B cell (primary cell): ENCODE measurements around the gene RPS6KA1. TPM values are rescaled to one million over a fixed set of nuclear protein-coding genes. Genes with fewer than 3 reads are reported as not detected.

Experiments
- ATAC-seq: fragments of 200-7000 bp; cut with Tn5 transposase; one replicate; pipeline ENCODE4 v1.10.0; 2021; ENCODE audit warnings: low read depth, mild to moderate bottlenecking, moderate number of reproducible peaks, moderate library complexity
- CTCF ChIA-PET: fragments of 350-600 bp; sonication (Branson Sonifier 250); formaldehyde crosslinking; loops from one replicate; lab custom pipeline; 2021; ENCODE audit warnings: antibody characterized with exemption, inconsistent platforms; lab: Charles Lee
- POLR2A ChIA-PET: fragments of 350-600 bp; sonication (Branson Sonifier 250); formaldehyde crosslinking; loops from one replicate; lab custom pipeline; 2021; ENCODE audit warnings: antibody characterized with exemption; lab: Charles Lee
- DNase-seq: peaks from one replicate; pipeline ENCODE4 v3.0.0; 2013
- H2AFZ ChIP-seq: 2 replicates; pipeline ENCODE4 v1.6.1; 2012; ENCODE audit warnings: mild to moderate bottlenecking, low read depth, low read length; ENCODE audit not compliant: insufficient read depth, poor library complexity, severe bottlenecking
- H3K27ac ChIP-seq, 2 donors: 1 replicate in 1 of 2; 2 replicates in 1 of 2; pipeline ENCODE4 v1.5.1; 2012 to 2013; ENCODE audit warnings: low read length in 2 of 2, mild to moderate bottlenecking in 2 of 2, moderate library complexity in 1 of 2
- H3K27me3 ChIP-seq, 4 experiments: fragments of 200-600 bp in 1 of 4; sonication (generic) in 1 of 4; replicated peaks in 1 of 4; 1 replicate in 2 of 4; 2 replicates in 2 of 4; pipeline versions ENCODE4 v1.6.1 to v1.7.0; 2013 to 2016; ENCODE audit warnings: low read length in 3 of 4, mild to moderate bottlenecking in 2 of 4, mixed read lengths in 1 of 4, moderate library complexity in 1 of 4; ENCODE audit not compliant: insufficient read depth in 4 of 4, control insufficient read depth in 3 of 4; ENCODE audit errors: control extremely low read depth in 1 of 4
- H3K36me3 ChIP-seq, 2 experiments: replicated peaks in 1 of 2; 1 replicate in 1 of 2; 2 replicates in 1 of 2; pipeline versions ENCODE4 v1.6.1 to v1.7.1; 2013; ENCODE audit warnings: low read length in 1 of 2; ENCODE audit not compliant: insufficient read depth in 2 of 2, control insufficient read depth in 1 of 2; ENCODE audit errors: control extremely low read depth in 1 of 2, extremely low read depth in 1 of 2
- H3K4me1 ChIP-seq, 2 donors: fragments of 200-600 bp in 1 of 2; sonication (generic) in 1 of 2; 1 replicate in 1 of 2; 2 replicates in 1 of 2; pipeline versions ENCODE4 v1.5.1 to v1.6.1; 2013 to 2017; ENCODE audit warnings: low read length in 2 of 2; ENCODE audit not compliant: control insufficient read depth in 2 of 2, insufficient read depth in 2 of 2
- H3K4me2 ChIP-seq: replicated peaks from 2 replicates; pipeline ENCODE3; 2012; ENCODE audit warnings: mild to moderate bottlenecking, low read depth, low read length; ENCODE audit not compliant: poor library complexity, severe bottlenecking
- H3K4me3 ChIP-seq, 5 experiments: fragments of 200-600 bp in 1 of 5; sonication (generic) in 1 of 5; 1 replicate in 3 of 5; 2 replicates in 2 of 5; pipeline versions ENCODE4 v1.5.1 to v1.7.0; 2011 to 2016; ENCODE audit warnings: low read length in 4 of 5, mild to moderate bottlenecking in 4 of 5, low read depth in 2 of 5, control low read depth in 1 of 5, moderate library complexity in 1 of 5; ENCODE audit not compliant: insufficient read depth in 1 of 5; ENCODE audit errors: control extremely low read depth in 1 of 5, extremely low read depth in 1 of 5
- H3K79me2 ChIP-seq: fragments of 200-600 bp; sonication (generic); one replicate; pipeline ENCODE4 v1.6.0; 2016; ENCODE audit warnings: low read length; ENCODE audit not compliant: control insufficient read depth, insufficient read depth
- H3K9ac ChIP-seq: fragments of 200-600 bp; sonication (generic); 2 replicates; pipeline ENCODE4 v1.6.1; 2017; ENCODE audit warnings: mild to moderate bottlenecking, low read length, moderate library complexity
- H3K9me3 ChIP-seq, 3 donors: one replicate each; pipeline versions ENCODE4 v1.6.1 to v1.7.1; 2013; ENCODE audit warnings: low read length in 2 of 3; ENCODE audit not compliant: control insufficient read depth in 2 of 3, insufficient read depth in 1 of 3; ENCODE audit errors: control extremely low read depth in 1 of 3
- H4K20me1 ChIP-seq: 2 replicates; pipeline ENCODE4 v1.6.0; 2012; ENCODE audit warnings: mild to moderate bottlenecking, low read length; ENCODE audit not compliant: insufficient read depth, control insufficient read depth, poor library complexity, severe bottlenecking
- H3K27ac Mint-ChIP-seq: one replicate; pipeline ENCODE4 v1.8.0; 2021; ENCODE audit warnings: mixed read lengths
- H3K27me3 Mint-ChIP-seq: one replicate; pipeline ENCODE4 v1.8.0; 2021; ENCODE audit warnings: mixed read lengths
- H3K4me1 Mint-ChIP-seq: one replicate; pipeline ENCODE4 v1.8.0; 2021; ENCODE audit warnings: mixed read lengths
- H3K4me3 Mint-ChIP-seq: one replicate; pipeline ENCODE4 v1.8.0; 2021; ENCODE audit warnings: mixed read lengths
- H3K9me3 Mint-ChIP-seq: one replicate; pipeline ENCODE4 v1.8.0; 2022; ENCODE audit warnings: mixed read lengths; ENCODE audit not compliant: insufficient read depth
- EZH2 ChIP-seq: IDR thresholded peaks from 2 replicates; pipeline ENCODE4 v1.6.1; 2012; ENCODE audit warnings: borderline replicate concordance, low read depth, mild to moderate bottlenecking, moderate library complexity, low read length; ENCODE audit not compliant: insufficient read depth, poor library complexity, severe bottlenecking
- WGBS: methylation state at CpG from one replicate; pipeline ENCODE4 v1.1.5; 2013; ENCODE audit warnings: missing lambda C conversion rate; ENCODE audit not compliant: insufficient coverage; 5-methylcytosine and 5-hydroxymethylcytosine counted together
- intact Hi-C: fragments of 100-400 bp; cut with micrococcal nuclease; formaldehyde crosslinking; loops from one replicate; pipeline ENCODE4 v1.10.0; 2022
- polyA plus RNA-seq: library from polyadenylated mRNA; depleted of rRNA; stranded (reverse); fragments of >200 nt; gene quantifications from 2 replicates; pipeline ENCODE4 v1.2.3, GENCODE V29; 2012
- total RNA-seq, 2 donors: library from RNA; stranded (reverse); fragments of 120-200 nt in 1 of 2; gene quantifications; 1 replicate in 1 of 2; 2 replicates in 1 of 2; pipeline versions ENCODE4 v1.2.3 to v1.2.4, GENCODE V29; 2013 to 2022
- TF ChIP-seq, protein P1 (sequence below): fragments of 200-600 bp; IDR thresholded peaks from one replicate; pipeline ENCODE4 v1.8.0; 2022; ENCODE audit warnings: antibody characterized with exemption, mild to moderate bottlenecking

The RPS6KA1 gene
- total and polyA plus RNA-seq, 2 donors (not counting 1 experiment from before 2014, with no cell fraction given) = 72.0 to 99.9 TPM

DNA sequence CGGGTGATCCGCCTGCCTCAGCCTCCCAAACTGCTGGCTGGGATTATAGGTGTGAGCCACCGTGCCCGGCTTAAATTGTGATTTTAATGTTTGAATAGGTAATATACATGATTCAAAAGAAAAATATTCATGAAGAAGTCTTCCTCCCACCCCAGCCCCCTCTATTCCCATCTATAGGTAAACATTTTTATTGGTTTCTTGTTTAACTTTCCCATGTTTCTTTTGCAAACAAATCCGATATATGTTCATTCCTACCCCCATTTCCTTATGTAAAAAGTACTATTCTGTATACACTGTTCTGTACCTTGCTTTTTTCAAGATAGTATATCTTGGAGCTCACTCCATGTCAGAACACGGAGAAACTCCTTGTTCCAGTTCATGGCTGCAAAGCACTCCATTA lies 23.2 kb downstream of the RPS6KA1 start:
- WGBS = 100% methylated on average over 1 of the region's 6 CpGs
- no peaks in the 10 kb centered on the region for H3K27me3 ChIP-seq
- TF ChIP-seq, protein P1, sequence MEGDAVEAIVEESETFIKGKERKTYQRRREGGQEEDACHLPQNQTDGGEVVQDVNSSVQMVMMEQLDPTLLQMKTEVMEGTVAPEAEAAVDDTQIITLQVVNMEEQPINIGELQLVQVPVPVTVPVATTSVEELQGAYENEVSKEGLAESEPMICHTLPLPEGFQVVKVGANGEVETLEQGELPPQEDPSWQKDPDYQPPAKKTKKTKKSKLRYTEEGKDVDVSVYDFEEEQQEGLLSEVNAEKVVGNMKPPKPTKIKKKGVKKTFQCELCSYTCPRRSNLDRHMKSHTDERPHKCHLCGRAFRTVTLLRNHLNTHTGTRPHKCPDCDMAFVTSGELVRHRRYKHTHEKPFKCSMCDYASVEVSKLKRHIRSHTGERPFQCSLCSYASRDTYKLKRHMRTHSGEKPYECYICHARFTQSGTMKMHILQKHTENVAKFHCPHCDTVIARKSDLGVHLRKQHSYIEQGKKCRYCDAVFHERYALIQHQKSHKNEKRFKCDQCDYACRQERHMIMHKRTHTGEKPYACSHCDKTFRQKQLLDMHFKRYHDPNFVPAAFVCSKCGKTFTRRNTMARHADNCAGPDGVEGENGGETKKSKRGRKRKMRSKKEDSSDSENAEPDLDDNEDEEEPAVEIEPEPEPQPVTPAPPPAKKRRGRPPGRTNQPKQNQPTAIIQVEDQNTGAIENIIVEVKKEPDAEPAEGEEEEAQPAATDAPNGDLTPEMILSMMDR = no peak
- no peak for TF ChIP-seq EZH2
- H3K27ac ChIP-seq = no peak overlapping the region
- no peak overlapping the region for H3K4me2 ChIP-seq
- ATAC-seq (no peak), DNase-seq (no peak)
- peaks cover 4 to 89% of the 10 kb centered on the region in 2 experiments for H3K36me3 ChIP-seq
- no peak overlapping the region for H2AFZ ChIP-seq
- Mint-ChIP-seq H3K4me1 (peaks cover 10% of the 10 kb centered on the region), H3K9me3 (no peaks in the 10 kb centered on the region), H3K4me3 (no peak overlapping the region), H3K27me3 (no peaks in the 10 kb centered on the region), H3K27ac (no peak overlapping the region)
- H3K4me1 ChIP-seq = peaks cover 5 to 6% of the 10 kb centered on the region in 2 donors
- H3K4me3 ChIP-seq = no peak overlapping the region
- no peak overlapping the region for H3K9ac ChIP-seq
- ChIA-PET POLR2A (interaction anchor here (0.7 kb wide), 2 partner anchors 9 to 24 kb away, joined by 5 read pairs; no protein-coding TSS in a partner anchor), CTCF (interaction anchor here (1.0 to 1.6 kb wide), 2 partner anchors 11 to 14 kb away, joined by 5 to 10 read pairs; no protein-coding TSS in a partner anchor)
- H3K9me3 ChIP-seq = no peaks in the 10 kb centered on the region
- H4K20me1 ChIP-seq = peaks cover 73% of the 10 kb centered on the region
- peaks cover 77% of the 10 kb centered on the region for H3K79me2 ChIP-seq
- intact Hi-C loops = no loop called here

DNA sequence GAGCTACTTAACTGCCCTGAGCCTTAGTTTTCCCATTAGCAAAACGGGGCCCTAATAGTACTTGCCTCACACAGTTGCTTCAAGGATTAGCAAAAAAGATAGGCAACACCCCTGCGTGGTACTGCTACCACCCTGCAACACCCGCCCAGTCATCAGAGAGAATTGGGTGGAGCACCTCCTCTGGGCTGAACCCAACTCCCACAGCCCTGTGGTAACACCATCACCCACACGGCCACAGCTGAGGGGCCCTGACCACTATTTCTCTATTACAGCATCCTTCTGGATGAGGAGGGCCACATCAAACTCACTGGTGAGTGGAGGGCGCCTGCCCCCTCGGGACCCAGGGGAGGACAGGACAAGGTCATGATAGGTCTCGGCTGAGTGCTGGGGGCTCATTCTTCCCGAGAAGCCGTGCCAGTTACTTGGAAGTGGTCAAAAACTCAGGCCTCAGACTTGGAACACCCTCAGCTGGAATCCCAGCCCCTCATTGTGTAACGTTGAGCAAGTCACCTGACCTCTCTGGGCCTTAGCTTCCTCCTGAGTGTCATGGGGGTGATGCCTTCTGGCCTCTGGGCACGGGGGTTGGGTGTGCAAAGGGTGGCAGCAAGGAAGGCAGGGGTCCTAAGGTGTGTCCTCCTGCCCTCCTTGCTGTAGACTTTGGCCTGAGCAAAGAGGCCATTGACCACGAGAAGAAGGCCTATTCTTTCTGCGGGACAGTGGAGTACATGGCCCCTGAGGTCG lies 24.6 kb downstream of the RPS6KA1 start:
- no peaks in the 10 kb centered on the region for H3K9me3 Mint-ChIP-seq
- Histone ChIP-seq H3K9ac (no peak overlapping the region), H3K79me2 (peaks cover 66% of the 10 kb centered on the region), H2AFZ (no peak overlapping the region), H3K4me2 (no peak overlapping the region), H4K20me1 (peaks cover 69% of the 10 kb centered on the region), H3K27me3 (no peaks in the 10 kb centered on the region), H3K4me1 (no peaks in the 10 kb centered on the region), H3K9me3 (no peaks in the 10 kb centered on the region), H3K4me3 (no peak overlapping the region), H3K36me3 (peaks cover 7 to 91% of the 10 kb centered on the region in 2 experiments), H3K27ac (peak overlapping the region in 1 of 2 donors; percentile 17)
- no peak for TF ChIP-seq EZH2
- TF ChIP-seq, protein P1 = no peak
- 88% methylated on average over 13 of the region's 14 CpGs for WGBS
- CTCF ChIA-PET = interaction anchor here (1.2 kb wide), 1 partner anchor 11 kb away, joined by 4 read pairs; no protein-coding TSS in a partner anchor
- intact Hi-C loops = no loop called here
- H3K27ac Mint-ChIP-seq = no peak overlapping the region
- no peaks in the 10 kb centered on the region for H3K4me1 Mint-ChIP-seq
- no peak overlapping the region for H3K4me3 Mint-ChIP-seq
- H3K27me3 Mint-ChIP-seq = no peaks in the 10 kb centered on the region
- ATAC-seq (no peak), DNase-seq (no peak)
- POLR2A ChIA-PET = no interaction called here
